HepG2 (cell line): ENCODE data around the gene RGN. TPM values are rescaled to one million over a fixed set of nuclear protein-coding genes. Genes with fewer than 3 reads are reported as not detected.

Source experiments
- ATAC-seq: fragments of 200-7000 bp; cut with Tn5 transposase; 3 replicates; pipeline ENCODE4 v1.9.1; 2020; ENCODE audit warnings: mild to moderate bottlenecking, moderate library complexity
- BruUV-seq: library from RNA; stranded (reverse); fragments of 400-500 nt; replicated peaks from 2 replicates; lab custom pipeline; 2021; lab: Mats Ljungman, UMichigan
- CTCF ChIA-PET: fragments of 300-600 bp; formaldehyde crosslinking; extraction: SDS; loops from one replicate; lab custom pipeline; 2021; ENCODE audit warnings: low total read pairs, inconsistent platforms, low intra/inter-chr PET ratio; lab: Yijun Ruan, JAX
- POLR2A ChIA-PET: fragments of 350-600 bp; sonication (Branson Sonifier 250); formaldehyde crosslinking; loops from one replicate; lab custom pipeline; 2020; ENCODE audit warnings: antibody characterized with exemption, inconsistent platforms; lab: Yijun Ruan, JAX
- DNase-seq: peaks from one replicate; pipeline ENCODE4 v3.0.0-alpha.2; 2015; ENCODE audit warnings: low spot score
- FAIRE-seq: peaks from 3 replicates; lab custom pipeline; 2011; peaks lifted over from hg19 to GRCh38; lab: Jason Lieb, UNC
- H2AFZ ChIP-seq: one replicate; pipeline ENCODE4 v1.6.1; 2011; ENCODE audit warnings: low read length, inconsistent platforms
- H3K27ac ChIP-seq: fragments of 300-600 bp; 3 replicates; pipeline ENCODE4 v1.8.0; 2011; ENCODE audit warnings: mixed run types, mild to moderate bottlenecking, mixed read lengths, low read length, inconsistent platforms; ENCODE audit not compliant: insufficient read depth; ENCODE audit errors: extremely low read length
- H3K27me3 ChIP-seq, 2 experiments: fragments of 200-600 bp in 1 of 2; 2 replicates in 1 of 2; 3 replicates in 1 of 2; pipeline versions ENCODE4 v1.6.0 to v1.8.0; 2011; ENCODE audit warnings: low read length in 2 of 2, mild to moderate bottlenecking in 2 of 2, moderate library complexity in 2 of 2, inconsistent platforms in 1 of 2; ENCODE audit not compliant: insufficient read depth in 2 of 2, control insufficient read depth in 1 of 2
- H3K36me3 ChIP-seq, 2 experiments: fragments of 200-600 bp in 1 of 2; replicated peaks in 1 of 2; 2 replicates in 1 of 2; 3 replicates in 1 of 2; pipeline versions ENCODE4 v1.5.1 to v1.8.0; 2011; ENCODE audit warnings: low read length in 2 of 2, inconsistent platforms in 1 of 2; ENCODE audit not compliant: insufficient read depth in 2 of 2, control insufficient read depth in 1 of 2
- H3K4me1 ChIP-seq: 2 replicates; pipeline ENCODE4 v1.5.1; 2012; ENCODE audit warnings: low read length, inconsistent platforms; ENCODE audit not compliant: insufficient read depth
- H3K4me2 ChIP-seq: 2 replicates; pipeline ENCODE4 v1.6.0; 2011; ENCODE audit warnings: low read depth, low read length, inconsistent platforms
- H3K4me3 ChIP-seq, 3 experiments: fragments of 200-600 bp in 1 of 3; sonication (generic), shearing (Covaris generic) in 1 of 3; replicated peaks in 1 of 3; 2 replicates each; pipeline ENCODE4 v1.5.1; 2011 to 2016; ENCODE audit warnings: low read length in 3 of 3, inconsistent platforms in 2 of 3, low read depth in 2 of 3, mild to moderate bottlenecking in 2 of 3, control low read depth in 1 of 3, mixed read lengths in 1 of 3; ENCODE audit not compliant: insufficient read depth in 1 of 3
- H3K79me2 ChIP-seq: one replicate; pipeline ENCODE4 v1.6.1; 2011; ENCODE audit warnings: low read length, inconsistent platforms; ENCODE audit not compliant: insufficient read depth
- H3K9ac ChIP-seq: 2 replicates; pipeline ENCODE4 v1.6.0; 2011; ENCODE audit warnings: mild to moderate bottlenecking, low read depth, low read length, inconsistent platforms; ENCODE audit not compliant: insufficient read depth
- H3K9me3 ChIP-seq: 2 replicates; pipeline ENCODE4 v1.5.1; 2012; ENCODE audit warnings: mild to moderate bottlenecking, low read length
- H4K20me1 ChIP-seq: 2 replicates; pipeline ENCODE4 v1.6.0; 2011; ENCODE audit warnings: inconsistent platforms, mild to moderate bottlenecking, low read length, moderate library complexity; ENCODE audit not compliant: insufficient read depth
- AGO2 ChIP-seq: fragments of 200-400 bp; formaldehyde crosslinking; optimal IDR thresholded peaks from 2 replicates; pipeline ENCODE3; 2017; ENCODE audit warnings: mild to moderate bottlenecking, low read depth, low read length, moderate library complexity
- BCL6 ChIP-seq: IDR thresholded peaks from 2 replicates; pipeline ENCODE4 v1.6.1; 2016; ENCODE audit warnings: missing genetic modification reagents, missing compliant biosample characterization
- EP300 ChIP-seq, 3 experiments: sonication (generic) in 1 of 3; formaldehyde crosslinking in 1 of 3; IDR thresholded peaks; 2 replicates each; pipeline versions ENCODE4 v1.5.1 to v1.6.1; 2011 to 2020; ENCODE audit warnings: low read depth in 2 of 3, low read length in 2 of 3, borderline replicate concordance in 1 of 3, improper control_type of control experiment in 1 of 3, mild to moderate bottlenecking in 1 of 3, missing genetic modification reagents in 1 of 3, moderate library complexity in 1 of 3
- HMG20A ChIP-seq: IDR thresholded peaks from 2 replicates; pipeline ENCODE4 v1.6.1; 2016; ENCODE audit warnings: borderline replicate concordance
- HOXA3 ChIP-seq: sonication (generic); formaldehyde crosslinking; IDR thresholded peaks from 2 replicates; pipeline ENCODE4 v1.5.0; 2020; ENCODE audit warnings: missing genetic modification reagents
- NCOA2 ChIP-seq: sonication (generic); formaldehyde crosslinking; IDR thresholded peaks from 2 replicates; pipeline ENCODE4 v1.8.0; 2022; ENCODE audit warnings: inconsistent platforms
- NR2F2 ChIP-seq: IDR thresholded peaks from 2 replicates; pipeline ENCODE4 v1.6.1; 2012; ENCODE audit warnings: low read depth, inconsistent platforms, borderline replicate concordance
- NR2F6 ChIP-seq, 2 experiments: IDR thresholded peaks; 2 replicates each; pipeline ENCODE4 v1.6.1; 2016; ENCODE audit warnings: antibody characterized with exemption in 1 of 2, mild to moderate bottlenecking in 1 of 2
- RARA ChIP-seq: IDR thresholded peaks from 2 replicates; pipeline ENCODE4 v1.6.1; 2016; ENCODE audit warnings: missing genetic modification reagents, missing compliant biosample characterization
- SAP130 ChIP-seq: IDR thresholded peaks from 2 replicates; pipeline ENCODE4 v1.6.1; 2016; ENCODE audit warnings: low read depth
- SOX13 ChIP-seq, 3 experiments: fragments of 450-650 bp in 1 of 3; sonication (generic) in 1 of 3; formaldehyde crosslinking in 1 of 3; IDR thresholded peaks in 2 of 3; conservative IDR thresholded peaks in 1 of 3; 2 replicates each; pipeline versions ENCODE4 v1.5.0 to v1.6.1; 2016 to 2020; ENCODE audit warnings: antibody characterized with exemption in 1 of 3, mild to moderate bottlenecking in 1 of 3, missing compliant biosample characterization in 1 of 3, missing genetic modification reagents in 1 of 3, moderate library complexity in 1 of 3
- SOX6 ChIP-seq, 2 experiments: fragments of 450-650 bp in 1 of 2; sonication (generic) in 1 of 2; formaldehyde crosslinking in 1 of 2; IDR thresholded peaks; 2 replicates each; pipeline versions ENCODE4 v1.4.0 to v1.6.1; 2017 to 2020; ENCODE audit warnings: antibody characterized with exemption in 1 of 2, mild to moderate bottlenecking in 1 of 2, missing genetic modification reagents in 1 of 2
- TCF7 ChIP-seq: sonication (generic); IDR thresholded peaks from 2 replicates; pipeline ENCODE4 v1.6.1; 2016; ENCODE audit warnings: antibody characterized with exemption, low read depth
- ZNF446 ChIP-seq: sonication (generic); formaldehyde crosslinking; IDR thresholded peaks from 2 replicates; pipeline ENCODE4 v1.5.0; 2020; ENCODE audit warnings: mild to moderate bottlenecking, missing genetic modification reagents
- WGBS: methylation state at CpG from one replicate; pipeline ENCODE4 v1.1.6; 2017; ENCODE audit warnings: low lambda C conversion rate; 5-methylcytosine and 5-hydroxymethylcytosine counted together
- in situ Hi-C: cut with HindIII; loops from 2 replicates; pipeline ENCODE4 v1.10.0; 2017; ENCODE audit warnings: low pct_unique_long_range_greater_than_20kb; ENCODE audit not compliant: extremely low pct_ligation_motif_present
- intact Hi-C: fragments of 100-400 bp; cut with micrococcal nuclease; formaldehyde crosslinking; loops from one replicate; pipeline ENCODE4 v1.10.0; 2022; ENCODE audit not compliant: unreplicated experiment
- polyA plus RNA-seq, 8 experiments: library from polyadenylated mRNA; depleted of rRNA in 3 of 8; stranded (reverse) in 7 of 8; unstranded in 1 of 8; fragments of >200 nt; fragmentation: Illumina TruSeq in 4 of 8; extraction: Trizol in 4 of 8; gene quantifications; 2 replicates each; pipeline versions ENCODE4 v1.2.1 to v1.2.3, GENCODE V29; 2011 to 2016; ENCODE audit warnings: low read depth in 4 of 8, missing spikeins in 1 of 8, mixed read lengths in 1 of 8; ENCODE audit not compliant: insufficient read depth in 1 of 8
- total RNA-seq, 5 experiments: library from RNA; depleted of rRNA; stranded (reverse); fragments of >200 nt; fragmentation: Illumina TruSeq; extraction: Trizol; gene quantifications; 2 replicates each; pipeline ENCODE4 v1.2.3, GENCODE V29; 2016; ENCODE audit warnings: low read depth in 1 of 5
- TF ChIP-seq, protein P1 (sequence below), 2 experiments: fragments of 450-650 bp in 1 of 2; sonication (generic) in 1 of 2; formaldehyde crosslinking; IDR thresholded peaks; 2 replicates each; pipeline versions ENCODE4 v1.5.0 to v1.8.0; 2020 to 2022; ENCODE audit warnings: mild to moderate bottlenecking in 1 of 2, missing genetic modification reagents in 1 of 2
- TF ChIP-seq, protein P2 (sequence below): sonication (generic); formaldehyde crosslinking; IDR thresholded peaks from 2 replicates; pipeline ENCODE4 v1.5.1; 2020; ENCODE audit warnings: mild to moderate bottlenecking, missing genetic modification reagents, moderate library complexity
- TF ChIP-seq, protein P3 (sequence below): sonication (generic); formaldehyde crosslinking; IDR thresholded peaks from 2 replicates; pipeline ENCODE4 v1.4.0; 2020; ENCODE audit warnings: low read depth, mild to moderate bottlenecking, missing genetic modification reagents

The RGN gene
- total and polyA plus RNA-seq, 2 of the 13 experiments (the other 11 are each of a cell fraction or from before 2014, with no cell fraction given) = 19.6 to 74.4 TPM

DNA sequence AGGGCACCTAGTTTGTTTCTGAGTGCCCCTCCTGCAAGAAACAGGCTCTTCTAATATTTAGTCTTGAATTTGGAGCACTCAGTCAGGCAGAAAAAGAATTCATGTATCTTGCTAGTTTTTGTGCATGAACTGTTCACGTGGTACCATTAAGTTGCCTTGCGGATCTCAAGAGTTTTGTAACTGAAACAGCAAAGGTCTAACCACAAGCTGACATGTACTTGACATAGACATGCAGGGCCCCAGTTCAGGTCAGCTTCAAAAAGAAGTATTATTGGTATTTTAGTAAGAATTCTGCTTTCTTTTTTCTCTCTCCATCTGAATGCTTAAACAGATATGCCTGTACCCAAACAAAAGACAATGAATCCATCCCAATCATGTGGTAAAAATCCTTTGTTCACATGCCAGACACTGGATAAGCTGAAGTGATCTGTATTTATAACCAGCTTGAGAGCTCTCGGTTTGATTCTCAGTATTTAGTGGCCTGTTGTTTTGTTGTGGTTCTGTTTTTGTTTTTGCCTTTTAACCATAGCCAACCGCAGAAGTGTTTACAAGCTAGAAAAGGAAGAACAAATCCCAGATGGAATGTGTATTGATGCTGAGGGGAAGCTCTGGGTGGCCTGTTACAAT lies 13.0 kb downstream of the RGN start:
- no peaks in the 10 kb centered on the region for H3K27me3 ChIP-seq
- CTCF ChIA-PET = no interaction called here
- no peaks in the 10 kb centered on the region for H4K20me1 ChIP-seq
- in situ Hi-C loops (loop anchor here (5.0 kb wide), 1 partner anchor 179 kb away; the partner anchor contains the start of gene JADE3), intact Hi-C loops (loop anchor here (5.0 kb wide), 1 partner anchor 59 kb away; no protein-coding TSS in a partner anchor)
- H3K9me3 ChIP-seq = no peaks in the 10 kb centered on the region
- ATAC-seq (no peak), DNase-seq (no peak), FAIRE-seq (no peak)
- H2AFZ ChIP-seq = no peak overlapping the region
- peaks cover 27% of the 10 kb centered on the region for H3K4me1 ChIP-seq
- peaks cover 3 to 12% of the 10 kb centered on the region in 2 experiments; a peak in 1 of 5 replicates for H3K36me3 ChIP-seq
- no TSS peak for BruUV-seq
- H3K27ac ChIP-seq = peak overlapping the region; percentile 47
- 40% methylated on average over 4 of the region's 4 CpGs for WGBS
- POLR2A ChIA-PET = no interaction called here
- H3K9ac ChIP-seq = peak overlapping the region; percentile 8; the same call in 1 of the 2 replicates
- no peak overlapping the region for H3K4me3 ChIP-seq
- no peaks in the 10 kb centered on the region for H3K79me2 ChIP-seq
- H3K4me2 ChIP-seq = 0 out of 2 replicates have a peak overlapping the region, but pooled peaks have one; percentile 7
- peak; percentile 65 for TF ChIP-seq RARA (CRISPR knock-in tag)
- TF ChIP-seq, protein P1, sequence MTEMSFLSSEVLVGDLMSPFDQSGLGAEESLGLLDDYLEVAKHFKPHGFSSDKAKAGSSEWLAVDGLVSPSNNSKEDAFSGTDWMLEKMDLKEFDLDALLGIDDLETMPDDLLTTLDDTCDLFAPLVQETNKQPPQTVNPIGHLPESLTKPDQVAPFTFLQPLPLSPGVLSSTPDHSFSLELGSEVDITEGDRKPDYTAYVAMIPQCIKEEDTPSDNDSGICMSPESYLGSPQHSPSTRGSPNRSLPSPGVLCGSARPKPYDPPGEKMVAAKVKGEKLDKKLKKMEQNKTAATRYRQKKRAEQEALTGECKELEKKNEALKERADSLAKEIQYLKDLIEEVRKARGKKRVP (CRISPR knock-in tag; IDR thresholded peaks at IDR 0.05) = no peak
- TF ChIP-seq AGO2 = no peak
- TF ChIP-seq, protein P2, sequence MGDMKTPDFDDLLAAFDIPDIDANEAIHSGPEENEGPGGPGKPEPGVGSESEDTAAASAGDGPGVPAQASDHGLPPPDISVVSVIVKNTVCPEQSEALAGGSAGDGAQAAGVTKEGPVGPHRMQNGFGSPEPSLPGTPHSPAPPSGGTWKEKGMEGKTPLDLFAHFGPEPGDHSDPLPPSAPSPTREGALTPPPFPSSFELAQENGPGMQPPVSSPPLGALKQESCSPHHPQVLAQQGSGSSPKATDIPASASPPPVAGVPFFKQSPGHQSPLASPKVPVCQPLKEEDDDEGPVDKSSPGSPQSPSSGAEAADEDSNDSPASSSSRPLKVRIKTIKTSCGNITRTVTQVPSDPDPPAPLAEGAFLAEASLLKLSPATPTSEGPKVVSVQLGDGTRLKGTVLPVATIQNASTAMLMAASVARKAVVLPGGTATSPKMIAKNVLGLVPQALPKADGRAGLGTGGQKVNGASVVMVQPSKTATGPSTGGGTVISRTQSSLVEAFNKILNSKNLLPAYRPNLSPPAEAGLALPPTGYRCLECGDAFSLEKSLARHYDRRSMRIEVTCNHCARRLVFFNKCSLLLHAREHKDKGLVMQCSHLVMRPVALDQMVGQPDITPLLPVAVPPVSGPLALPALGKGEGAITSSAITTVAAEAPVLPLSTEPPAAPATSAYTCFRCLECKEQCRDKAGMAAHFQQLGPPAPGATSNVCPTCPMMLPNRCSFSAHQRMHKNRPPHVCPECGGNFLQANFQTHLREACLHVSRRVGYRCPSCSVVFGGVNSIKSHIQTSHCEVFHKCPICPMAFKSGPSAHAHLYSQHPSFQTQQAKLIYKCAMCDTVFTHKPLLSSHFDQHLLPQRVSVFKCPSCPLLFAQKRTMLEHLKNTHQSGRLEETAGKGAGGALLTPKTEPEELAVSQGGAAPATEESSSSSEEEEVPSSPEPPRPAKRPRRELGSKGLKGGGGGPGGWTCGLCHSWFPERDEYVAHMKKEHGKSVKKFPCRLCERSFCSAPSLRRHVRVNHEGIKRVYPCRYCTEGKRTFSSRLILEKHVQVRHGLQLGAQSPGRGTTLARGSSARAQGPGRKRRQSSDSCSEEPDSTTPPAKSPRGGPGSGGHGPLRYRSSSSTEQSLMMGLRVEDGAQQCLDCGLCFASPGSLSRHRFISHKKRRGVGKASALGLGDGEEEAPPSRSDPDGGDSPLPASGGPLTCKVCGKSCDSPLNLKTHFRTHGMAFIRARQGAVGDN (CRISPR knock-in tag) = no peak
- TF ChIP-seq HOXA3 = no peak
- TF ChIP-seq EP300 (IDR thresholded peaks at IDR 0.05; ENCODE audit: low read depth in 2 of 2, low read length in 2 of 2) = peak in 1 of 2 experiments; percentile 62; a peak in 1 of 4 replicates
- no peak for TF ChIP-seq EP300 (CRISPR knock-in tag; IDR thresholded peaks at IDR 0.05; ENCODE audit: borderline replicate concordance)
- TF ChIP-seq SOX13 (IDR thresholded peaks at IDR 0.05) = no peak
- TF ChIP-seq SOX13 (CRISPR knock-in tag; conservative IDR thresholded peaks at IDR 0.05 in 1 of 2, IDR thresholded peaks at IDR 0.05 in 1 of 2) = peak in 1 of 2 experiments; percentile 60; a peak in 2 of 4 replicates
- TF ChIP-seq HMG20A (CRISPR knock-in tag) = peak; percentile 41; the same call in 1 of the 2 replicates
- TF ChIP-seq SOX6 (IDR thresholded peaks at IDR 0.05) = no peak
- peak; percentile 61 for TF ChIP-seq SOX6 (CRISPR knock-in tag; IDR thresholded peaks at IDR 0.05)
- TF ChIP-seq SAP130 (CRISPR knock-in tag) = peak; percentile 18; the same call in 1 of the 2 replicates
- no peak for TF ChIP-seq ZNF446
- TF ChIP-seq NCOA2 (CRISPR knock-in tag) = no peak
- TF ChIP-seq TCF7 = peak; percentile 60; the same call in 1 of the 2 replicates
- peak; percentile 74 for TF ChIP-seq NR2F2
- TF ChIP-seq, protein P3, sequence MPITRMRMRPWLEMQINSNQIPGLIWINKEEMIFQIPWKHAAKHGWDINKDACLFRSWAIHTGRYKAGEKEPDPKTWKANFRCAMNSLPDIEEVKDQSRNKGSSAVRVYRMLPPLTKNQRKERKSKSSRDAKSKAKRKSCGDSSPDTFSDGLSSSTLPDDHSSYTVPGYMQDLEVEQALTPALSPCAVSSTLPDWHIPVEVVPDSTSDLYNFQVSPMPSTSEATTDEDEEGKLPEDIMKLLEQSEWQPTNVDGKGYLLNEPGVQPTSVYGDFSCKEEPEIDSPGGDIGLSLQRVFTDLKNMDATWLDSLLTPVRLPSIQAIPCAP (CRISPR knock-in tag) = no peak
- TF ChIP-seq NR2F6 (IDR thresholded peaks at IDR 0.05) = peak; percentile 73
- TF ChIP-seq NR2F6 (CRISPR knock-in tag; IDR thresholded peaks at IDR 0.05) = no peak
- peak; percentile 51; the same call in 1 of the 2 replicates for TF ChIP-seq BCL6
